Measurements from ENCODE around the gene WDR64. TPM values are rescaled to one million over a fixed set of nuclear protein-coding genes. Genes with fewer than 3 reads are reported as not detected.

Gene WDR64
- total and polyA plus RNA-seq, 2 of the 4 experiments (the other 2 are of a cell fraction): not detected

GRCh38 chr1:241706967-241707366, 54.9 kb downstream of the WDR64 start:
- Histone ChIP-seq H3K23ac (ENCODE audit: low read depth, low read length) (no peak overlapping the region), H4K91ac (ENCODE audit: insufficient read depth, low read depth, low read length) (no peak overlapping the region), H3K9ac (ENCODE audit: low read depth, low read length) (no peak overlapping the region), H4K20me1 (ENCODE audit: insufficient read depth, low read length) (no peaks in the 10 kb centered on the region), H3K9me3 (ENCODE audit: control insufficient read depth, insufficient read depth, low read length) (no peaks in the 10 kb centered on the region), H3K9me1 (ENCODE audit: insufficient read depth, low read length) (no peaks in the 10 kb centered on the region), H3K27me3 (ENCODE audit: control insufficient read depth, insufficient read depth, low read length) (0 out of 2 replicates have a peak, but pooled peaks cover 2% of the 10 kb centered on the region), H2BK5ac (ENCODE audit: low read depth, low read length, poor library complexity, severe bottlenecking) (no peak overlapping the region), H3K79me1 (ENCODE audit: low read depth in 1 of 2, low read length in 2 of 2) (no peaks in the 10 kb centered on the region), H3K18ac (ENCODE audit: low read depth, low read length) (no peak overlapping the region), H4K8ac (ENCODE audit: low read depth in 2 of 2, low read length in 2 of 2) (no peak overlapping the region), H3K4me1 (ENCODE audit: control insufficient read depth, insufficient read depth, low read length) (no peaks in the 10 kb centered on the region), H2AK9ac (replicated peaks; ENCODE audit: low read depth, low read length, poor library complexity) (peak overlapping the region; percentile 37), H3K27ac (ENCODE audit: insufficient read depth, low read length) (no peak overlapping the region), H3K56ac (ENCODE audit: extremely low read depth, insufficient read depth, low read length) (no peak overlapping the region), H3K36me3 (ENCODE audit: control insufficient read depth, insufficient read depth, low read length) (no peaks in the 10 kb centered on the region), H2BK15ac (ENCODE audit: low read depth, low read length) (no peak overlapping the region), H3K4ac (ENCODE audit: low read depth, low read length) (no peak overlapping the region), H2BK120ac (ENCODE audit: low read depth, low read length) (no peak overlapping the region), H2AFZ (replicated peaks; ENCODE audit: low read length, poor library complexity) (no peak overlapping the region), H2AK5ac (ENCODE audit: low read depth, low read length) (no peak overlapping the region), H4K5ac (ENCODE audit: low read depth, low read length) (no peak overlapping the region), H3K4me2 (ENCODE audit: low read depth, low read length) (no peak overlapping the region), H2BK20ac (ENCODE audit: low read depth, low read length) (no peak overlapping the region), H3K14ac (replicated peaks; ENCODE audit: low read depth, low read length) (no peak overlapping the region), H3K4me3 (ENCODE audit: insufficient read depth, low read depth, low read length) (no peak overlapping the region)
- ChIA-PET CTCF (no interaction called here), POLR2A (ENCODE audit: unreplicated experiment) (no interaction called here)
- DNase-seq (no peak), ATAC-seq (ENCODE audit: low read depth) (no peak)
- no TSS peak for BruUV-seq (replicated peaks)
- in situ Hi-C loops (cut with MboI; ENCODE audit: low sequenced_read_pairs) (no loop called here), intact Hi-C loops (cut with micrococcal nuclease) (no loop called here), dilution Hi-C loops (cut with HindIII; ENCODE audit: low sequenced_read_pairs, unreplicated experiment) (no loop called here)
- no peak for TF ChIP-seq MXI1 (IDR thresholded peaks at IDR 0.05; ENCODE audit: borderline replicate concordance, low read depth, low read length)
- 43% methylated on average over 1 of the region's 2 CpGs; no CpG with 5 or more reads in 1 of the 2 experiments for WGBS, 2 experiments (ENCODE audit: extremely low coverage in 2 of 2, insufficient read length in 1 of 2)
